B cell (primary cell): Measurements from ENCODE around the gene CYP51A1. TPM values are rescaled to one million over a fixed set of nuclear protein-coding genes. Genes with fewer than 3 reads are reported as not detected.

Source experiments
- ATAC-seq: fragments of 200-7000 bp; cut with Tn5 transposase; one replicate; pipeline ENCODE4 v1.10.0; 2021; ENCODE audit warnings: low read depth, mild to moderate bottlenecking, moderate number of reproducible peaks, moderate library complexity
- CTCF ChIA-PET: fragments of 350-600 bp; sonication (Branson Sonifier 250); formaldehyde crosslinking; loops from one replicate; lab custom pipeline; 2021; ENCODE audit warnings: antibody characterized with exemption, inconsistent platforms; lab: Charles Lee
- POLR2A ChIA-PET: fragments of 350-600 bp; sonication (Branson Sonifier 250); formaldehyde crosslinking; loops from one replicate; lab custom pipeline; 2021; ENCODE audit warnings: antibody characterized with exemption; lab: Charles Lee
- DNase-seq: peaks from one replicate; pipeline ENCODE4 v3.0.0; 2013
- H2AFZ ChIP-seq: 2 replicates; pipeline ENCODE4 v1.6.1; 2012; ENCODE audit warnings: mild to moderate bottlenecking, low read depth, low read length; ENCODE audit not compliant: insufficient read depth, poor library complexity, severe bottlenecking
- H3K27ac ChIP-seq, 2 donors: 1 replicate in 1 of 2; 2 replicates in 1 of 2; pipeline ENCODE4 v1.5.1; 2012 to 2013; ENCODE audit warnings: low read length in 2 of 2, mild to moderate bottlenecking in 2 of 2, moderate library complexity in 1 of 2
- H3K27me3 ChIP-seq, 4 experiments: fragments of 200-600 bp in 1 of 4; sonication (generic) in 1 of 4; replicated peaks in 1 of 4; 1 replicate in 2 of 4; 2 replicates in 2 of 4; pipeline versions ENCODE4 v1.6.1 to v1.7.0; 2013 to 2016; ENCODE audit warnings: low read length in 3 of 4, mild to moderate bottlenecking in 2 of 4, mixed read lengths in 1 of 4, moderate library complexity in 1 of 4; ENCODE audit not compliant: insufficient read depth in 4 of 4, control insufficient read depth in 3 of 4; ENCODE audit errors: control extremely low read depth in 1 of 4
- H3K36me3 ChIP-seq, 2 experiments: replicated peaks in 1 of 2; 1 replicate in 1 of 2; 2 replicates in 1 of 2; pipeline versions ENCODE4 v1.6.1 to v1.7.1; 2013; ENCODE audit warnings: low read length in 1 of 2; ENCODE audit not compliant: insufficient read depth in 2 of 2, control insufficient read depth in 1 of 2; ENCODE audit errors: control extremely low read depth in 1 of 2, extremely low read depth in 1 of 2
- H3K4me1 ChIP-seq, 2 donors: fragments of 200-600 bp in 1 of 2; sonication (generic) in 1 of 2; 1 replicate in 1 of 2; 2 replicates in 1 of 2; pipeline versions ENCODE4 v1.5.1 to v1.6.1; 2013 to 2017; ENCODE audit warnings: low read length in 2 of 2; ENCODE audit not compliant: control insufficient read depth in 2 of 2, insufficient read depth in 2 of 2
- H3K4me2 ChIP-seq: replicated peaks from 2 replicates; pipeline ENCODE3; 2012; ENCODE audit warnings: mild to moderate bottlenecking, low read depth, low read length; ENCODE audit not compliant: poor library complexity, severe bottlenecking
- H3K4me3 ChIP-seq, 5 experiments: fragments of 200-600 bp in 1 of 5; sonication (generic) in 1 of 5; 1 replicate in 3 of 5; 2 replicates in 2 of 5; pipeline versions ENCODE4 v1.5.1 to v1.7.0; 2011 to 2016; ENCODE audit warnings: low read length in 4 of 5, mild to moderate bottlenecking in 4 of 5, low read depth in 2 of 5, control low read depth in 1 of 5, moderate library complexity in 1 of 5; ENCODE audit not compliant: insufficient read depth in 1 of 5; ENCODE audit errors: control extremely low read depth in 1 of 5, extremely low read depth in 1 of 5
- H3K79me2 ChIP-seq: fragments of 200-600 bp; sonication (generic); one replicate; pipeline ENCODE4 v1.6.0; 2016; ENCODE audit warnings: low read length; ENCODE audit not compliant: control insufficient read depth, insufficient read depth
- H3K9ac ChIP-seq: fragments of 200-600 bp; sonication (generic); 2 replicates; pipeline ENCODE4 v1.6.1; 2017; ENCODE audit warnings: mild to moderate bottlenecking, low read length, moderate library complexity
- H3K9me3 ChIP-seq, 3 donors: one replicate each; pipeline versions ENCODE4 v1.6.1 to v1.7.1; 2013; ENCODE audit warnings: low read length in 2 of 3; ENCODE audit not compliant: control insufficient read depth in 2 of 3, insufficient read depth in 1 of 3; ENCODE audit errors: control extremely low read depth in 1 of 3
- H4K20me1 ChIP-seq: 2 replicates; pipeline ENCODE4 v1.6.0; 2012; ENCODE audit warnings: mild to moderate bottlenecking, low read length; ENCODE audit not compliant: insufficient read depth, control insufficient read depth, poor library complexity, severe bottlenecking
- H3K27ac Mint-ChIP-seq: one replicate; pipeline ENCODE4 v1.8.0; 2021; ENCODE audit warnings: mixed read lengths
- H3K27me3 Mint-ChIP-seq: one replicate; pipeline ENCODE4 v1.8.0; 2021; ENCODE audit warnings: mixed read lengths
- H3K4me1 Mint-ChIP-seq: one replicate; pipeline ENCODE4 v1.8.0; 2021; ENCODE audit warnings: mixed read lengths
- H3K4me3 Mint-ChIP-seq: one replicate; pipeline ENCODE4 v1.8.0; 2021; ENCODE audit warnings: mixed read lengths
- H3K9me3 Mint-ChIP-seq: one replicate; pipeline ENCODE4 v1.8.0; 2022; ENCODE audit warnings: mixed read lengths; ENCODE audit not compliant: insufficient read depth
- EZH2 ChIP-seq: IDR thresholded peaks from 2 replicates; pipeline ENCODE4 v1.6.1; 2012; ENCODE audit warnings: borderline replicate concordance, low read depth, mild to moderate bottlenecking, moderate library complexity, low read length; ENCODE audit not compliant: insufficient read depth, poor library complexity, severe bottlenecking
- WGBS: methylation state at CpG from one replicate; pipeline ENCODE4 v1.1.5; 2013; ENCODE audit warnings: missing lambda C conversion rate; ENCODE audit not compliant: insufficient coverage; 5-methylcytosine and 5-hydroxymethylcytosine counted together
- intact Hi-C: fragments of 100-400 bp; cut with micrococcal nuclease; formaldehyde crosslinking; loops from one replicate; pipeline ENCODE4 v1.10.0; 2022
- polyA plus RNA-seq: library from polyadenylated mRNA; depleted of rRNA; stranded (reverse); fragments of >200 nt; gene quantifications from 2 replicates; pipeline ENCODE4 v1.2.3, GENCODE V29; 2012
- total RNA-seq, 2 donors: library from RNA; stranded (reverse); fragments of 120-200 nt in 1 of 2; gene quantifications; 1 replicate in 1 of 2; 2 replicates in 1 of 2; pipeline versions ENCODE4 v1.2.3 to v1.2.4, GENCODE V29; 2013 to 2022
- TF ChIP-seq, protein P1 (sequence below): fragments of 200-600 bp; IDR thresholded peaks from one replicate; pipeline ENCODE4 v1.8.0; 2022; ENCODE audit warnings: antibody characterized with exemption, mild to moderate bottlenecking

Gene CYP51A1
- total and polyA plus RNA-seq, 2 donors (not counting 1 experiment from before 2014, with no cell fraction given), result 6.3 to 36.1 TPM

DNA sequence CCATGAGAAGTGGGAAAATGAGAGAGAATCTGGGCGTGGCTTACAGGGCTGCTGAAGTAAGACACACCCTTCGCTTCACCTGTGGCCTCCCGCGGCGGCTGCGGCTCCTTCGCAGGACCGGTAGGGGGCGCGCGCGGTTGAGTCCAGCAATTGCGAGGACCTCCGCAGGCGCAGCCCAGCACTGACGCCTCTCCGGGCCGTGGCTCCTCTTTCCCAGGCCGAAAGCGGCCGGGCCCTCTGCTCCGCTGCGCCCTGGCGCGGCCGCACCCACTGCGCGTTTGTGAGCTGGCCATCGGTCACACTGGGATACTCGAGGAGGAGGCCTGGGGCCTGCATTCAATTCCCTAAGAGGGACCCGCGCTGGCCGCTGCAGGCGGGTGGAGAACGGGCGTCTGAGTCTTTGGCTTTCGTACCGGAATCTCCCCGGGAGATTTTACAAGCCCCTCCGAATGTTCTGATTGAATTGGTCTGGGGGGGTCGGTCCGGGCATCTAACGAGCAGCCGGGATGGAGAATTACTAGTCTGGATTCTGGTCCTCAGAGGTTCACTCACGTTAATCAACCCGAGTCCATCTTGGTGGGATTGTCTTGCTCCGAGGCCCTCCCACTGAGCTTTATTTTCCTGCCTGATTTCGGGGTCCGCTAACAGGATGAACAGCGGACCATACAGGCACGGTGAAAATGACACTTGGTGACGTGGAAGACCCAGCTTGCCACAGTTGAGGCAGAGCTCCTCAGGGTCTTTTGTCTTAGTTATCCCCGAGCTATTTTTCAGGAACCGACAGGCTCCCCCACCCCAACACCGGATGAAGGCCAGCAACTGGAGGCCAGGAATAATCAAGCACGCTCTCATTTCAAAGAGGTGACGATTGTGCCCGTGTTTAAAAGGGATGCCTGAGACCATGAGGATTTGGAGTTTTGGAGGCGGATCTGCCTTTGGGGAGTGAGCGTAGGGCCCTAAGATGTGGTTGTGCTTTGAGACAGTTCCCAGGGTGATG is 44.9 kb upstream of the CYP51A1 start, which contains the start of gene LRRD1:
TSS of gene LRRD1 (minus strand) at position 215 of the 997 bp plus-strand sequence. CDS start 13,940 bp downstream, outside the sequence.
- Histone ChIP-seq H3K27ac (no peak within 1 kb of the TSS), H3K79me2 (no peaks in the 10 kb centered on the region), H3K4me2 (peak within 1 kb of the TSS; percentile 98), H3K9ac (peak within 1 kb of the TSS; percentile 76), H3K36me3 (no peaks in the 10 kb centered on the region), H2AFZ (peak within 1 kb of the TSS; percentile 99), H3K4me3 (peak within 1 kb of the TSS; percentile 21 to 73 (median 56)), H4K20me1 (no peaks in the 10 kb centered on the region), H3K9me3 (peaks cover 0 to 4% (median 0%) of the 10 kb centered on the region in 3 donors), H3K27me3 (no peaks in the 10 kb centered on the region), H3K4me1 (peaks cover 7 to 9% of the 10 kb centered on the region in 2 donors)
- Mint-ChIP-seq H3K27me3 (peaks cover 4% of the 10 kb centered on the region), H3K4me3 (peak within 1 kb of the TSS; percentile 83), H3K4me1 (peaks cover 10% of the 10 kb centered on the region), H3K27ac (peak within 1 kb of the TSS; percentile 41), H3K9me3 (no peaks in the 10 kb centered on the region)
- TF ChIP-seq EZH2, result no peak
- TF ChIP-seq, protein P1, sequence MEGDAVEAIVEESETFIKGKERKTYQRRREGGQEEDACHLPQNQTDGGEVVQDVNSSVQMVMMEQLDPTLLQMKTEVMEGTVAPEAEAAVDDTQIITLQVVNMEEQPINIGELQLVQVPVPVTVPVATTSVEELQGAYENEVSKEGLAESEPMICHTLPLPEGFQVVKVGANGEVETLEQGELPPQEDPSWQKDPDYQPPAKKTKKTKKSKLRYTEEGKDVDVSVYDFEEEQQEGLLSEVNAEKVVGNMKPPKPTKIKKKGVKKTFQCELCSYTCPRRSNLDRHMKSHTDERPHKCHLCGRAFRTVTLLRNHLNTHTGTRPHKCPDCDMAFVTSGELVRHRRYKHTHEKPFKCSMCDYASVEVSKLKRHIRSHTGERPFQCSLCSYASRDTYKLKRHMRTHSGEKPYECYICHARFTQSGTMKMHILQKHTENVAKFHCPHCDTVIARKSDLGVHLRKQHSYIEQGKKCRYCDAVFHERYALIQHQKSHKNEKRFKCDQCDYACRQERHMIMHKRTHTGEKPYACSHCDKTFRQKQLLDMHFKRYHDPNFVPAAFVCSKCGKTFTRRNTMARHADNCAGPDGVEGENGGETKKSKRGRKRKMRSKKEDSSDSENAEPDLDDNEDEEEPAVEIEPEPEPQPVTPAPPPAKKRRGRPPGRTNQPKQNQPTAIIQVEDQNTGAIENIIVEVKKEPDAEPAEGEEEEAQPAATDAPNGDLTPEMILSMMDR, result peak; percentile 100
- peak; percentile 89 for DNase-seq
- ATAC-seq, result peak; percentile 100
- 9% methylated on average over 56 of the region's 60 CpGs for WGBS
- intact Hi-C loops, result loop anchor here (1.0 to 5.0 kb wide), 5 partner anchors 45 to 297 kb away; partner anchors contain the start of genes AKAP9, ANKIB1, CYP51A1 and GATAD1
- POLR2A ChIA-PET, result no interaction called here
- CTCF ChIA-PET, result interaction anchor here (0.8 to 2.5 kb wide), 7 partner anchors 13 to 341 kb away, joined by 3 to 9 read pairs (median 3); partner anchors contain the start of gene GATAD1
